Erythroblast (primary cell): ENCODE results near the gene RPRD1B.
A peak's percentile ranks its signal among the peaks of the same experiment; 100 is the strongest.

ENCODE experiments used
- DNase-seq, 2 experiments: peaks; one replicate each; lab custom pipeline; 2025; lab: John Stamatoyannopoulos, UW
- GATA1 ChIP-seq: IDR thresholded peaks from 2 replicates; pipeline ENCODE4 v1.6.1; 2011; ENCODE audit warnings: low read depth, mild to moderate bottlenecking, control low read depth, low read length, moderate library complexity
- POLR2A ChIP-seq: IDR thresholded peaks from 2 replicates; pipeline ENCODE4 v1.6.1; 2011; ENCODE audit warnings: mild to moderate bottlenecking, low read length

Gene RPRD1B

GRCh38 chr20:38063911-38064530 lies 30.5 kb downstream of the RPRD1B start:
- TF ChIP-seq GATA1, result no peak
- TF ChIP-seq POLR2A, result no peak
- DNase-seq, result no peak

GRCh38 chr20:38065764-38066375 lies 32.3 kb downstream of the RPRD1B start:
- TF ChIP-seq POLR2A, result no peak
- no peak for TF ChIP-seq GATA1
- DNase-seq, result no peak

DNA sequence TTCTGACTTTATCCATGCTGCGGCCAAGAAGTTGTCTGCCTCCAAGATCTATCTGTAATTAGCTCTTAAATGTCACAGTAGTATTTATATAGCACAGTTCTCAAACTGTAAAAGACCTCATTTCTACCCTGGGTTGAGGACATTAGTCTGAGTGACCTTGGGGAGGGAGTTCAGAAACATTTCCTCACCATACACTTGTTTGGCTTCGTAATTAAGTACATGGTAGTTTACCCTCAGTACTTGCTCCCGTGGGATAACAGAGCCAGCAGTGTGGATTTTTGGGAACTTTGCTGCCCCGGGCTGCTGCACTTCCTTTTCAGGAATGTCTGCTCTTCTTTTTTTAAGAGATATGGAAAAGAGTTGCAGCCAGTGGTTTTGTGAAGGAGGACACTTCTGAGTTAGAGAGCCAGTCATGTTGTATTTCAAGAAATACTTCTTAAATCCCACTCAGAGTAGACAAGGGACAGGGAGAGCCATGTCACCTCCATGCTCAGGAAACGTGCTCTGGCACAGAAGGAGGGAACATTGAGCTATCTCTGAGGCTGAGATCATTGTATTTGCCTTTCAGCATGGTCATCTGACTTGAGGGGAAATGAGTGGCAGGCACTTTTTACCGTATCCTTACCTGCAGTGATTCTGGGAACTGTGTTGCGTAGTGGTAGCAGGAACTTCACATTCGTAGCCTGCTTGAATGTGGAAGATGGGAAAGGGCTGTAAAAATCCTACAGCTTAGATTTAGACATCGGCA lies 33.6 kb downstream of the RPRD1B start:
- TF ChIP-seq GATA1 (no peak), POLR2A (no peak)

GRCh38 chr20:38067717-38068365 lies 34.3 kb downstream of the RPRD1B start:
- no peak for TF ChIP-seq POLR2A
- no peak for TF ChIP-seq GATA1

More for the DNA sequence above, 33.6 kb downstream of the RPRD1B start:
- DNase-seq, result no peak

DNA sequence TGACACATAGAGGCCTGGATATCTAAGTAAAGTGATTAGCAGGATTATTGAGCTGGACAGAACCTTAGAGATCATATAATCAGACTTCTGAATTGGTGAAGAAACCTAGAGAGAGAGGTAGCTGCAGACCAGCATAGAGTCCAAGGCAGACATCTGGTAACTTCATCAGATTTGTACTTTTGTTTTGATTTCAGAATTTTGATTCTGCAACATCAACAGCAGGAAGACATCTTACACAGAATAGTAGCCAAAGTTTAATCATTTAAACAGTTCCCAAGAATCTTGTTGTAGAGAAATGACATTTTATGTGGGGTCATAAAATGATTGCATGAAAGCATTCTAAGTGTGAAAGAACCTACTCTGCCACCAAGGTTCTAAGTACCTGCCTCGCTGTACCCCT lies 39.4 kb downstream of the RPRD1B start:
- TF ChIP-seq POLR2A (no peak), GATA1 (no peak)
- no peak for DNase-seq

More at GRCh38 chr20:38067717-38068365, 34.3 kb downstream of the RPRD1B start:
- DNase-seq, result no peak

GRCh38 chr20:38073307-38074071 lies 39.9 kb downstream of the RPRD1B start:
- no peak for TF ChIP-seq GATA1
- TF ChIP-seq POLR2A, result no peak
- peak; percentile 68 to 83 for DNase-seq

- no peak for DNase-seq
- TF ChIP-seq GATA1 (no peak), POLR2A (no peak)
Measured at GRCh38 chr20:38075161-38075998, 41.8 kb downstream of the RPRD1B start.

- no peak for DNase-seq
Measured at GRCh38 chr20:38076548-38076947, 43.0 kb downstream of the RPRD1B start.

DNA sequence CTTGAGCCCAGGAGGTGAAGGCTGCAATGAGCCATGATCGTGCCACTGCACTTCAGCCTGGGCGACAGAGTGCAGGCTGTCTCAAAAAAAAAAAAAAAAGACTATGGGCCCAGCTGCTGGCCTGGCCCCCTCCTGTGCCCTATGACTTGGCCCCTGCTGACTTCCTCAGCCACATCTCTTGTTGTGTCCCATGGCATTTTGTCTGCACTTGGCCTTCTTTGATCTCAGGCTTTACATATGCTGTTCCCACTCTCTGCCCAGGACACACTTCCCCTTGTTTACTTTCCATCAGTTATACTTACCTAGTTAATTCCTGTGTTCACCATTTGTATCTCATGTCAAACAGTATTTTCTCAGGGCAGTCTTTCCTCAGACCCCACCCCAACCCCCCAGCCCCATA lies 44.5 kb downstream of the RPRD1B start:
- no peak for DNase-seq
- TF ChIP-seq GATA1, result no peak
- no peak for TF ChIP-seq POLR2A

More at GRCh38 chr20:38076548-38076947, 43.0 kb downstream of the RPRD1B start:
- no peak for TF ChIP-seq GATA1
- no peak for TF ChIP-seq POLR2A

- no peak for TF ChIP-seq GATA1
- no peak for TF ChIP-seq POLR2A
Measured at GRCh38 chr20:38079353-38079752, 45.8 kb downstream of the RPRD1B start.

DNA sequence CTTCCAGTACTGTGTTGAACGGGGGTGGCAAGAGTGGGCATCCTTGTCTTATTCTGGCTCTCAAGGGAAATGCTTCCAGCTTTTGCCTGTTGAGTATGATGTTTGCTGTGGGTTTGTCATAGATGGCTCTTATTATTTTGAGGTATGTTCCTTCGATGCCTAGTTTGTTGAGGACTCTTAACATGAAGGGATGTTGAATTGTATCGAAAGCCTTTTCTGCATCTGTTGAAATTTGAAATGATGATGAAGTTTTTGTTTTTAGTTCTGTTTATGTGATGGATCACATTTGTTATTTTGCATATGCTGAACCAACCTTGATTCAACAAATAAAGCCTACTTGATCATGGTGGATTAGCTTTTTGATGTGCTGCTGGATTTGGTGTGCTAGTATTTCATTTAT lies 48.0 kb downstream of the RPRD1B start:
- DNase-seq, result no peak
- TF ChIP-seq POLR2A (no peak), GATA1 (no peak)

More at GRCh38 chr20:38079353-38079752, 45.8 kb downstream of the RPRD1B start:
- no peak for DNase-seq

DNA sequence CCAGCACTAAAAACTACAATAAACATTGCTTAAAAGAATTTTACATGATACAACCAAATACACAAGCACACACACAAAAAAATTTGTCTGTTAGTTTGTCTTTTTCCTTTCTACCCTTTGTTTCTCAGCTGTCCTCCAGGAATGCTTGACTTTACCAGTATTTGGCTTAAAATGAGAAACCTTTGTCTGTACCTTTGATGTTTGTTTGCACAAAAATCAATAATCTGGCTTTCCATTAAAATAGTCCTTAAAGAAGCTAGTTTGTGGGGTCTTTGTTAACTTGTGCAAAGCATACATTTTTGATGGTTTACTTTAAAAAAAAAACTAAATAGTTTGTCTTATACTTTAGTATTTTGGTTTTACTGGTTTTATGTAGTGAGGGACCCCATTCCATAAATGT lies 49.3 kb downstream of the RPRD1B start:
- no peak for DNase-seq
- no peak for TF ChIP-seq GATA1
- no peak for TF ChIP-seq POLR2A
